SK-N-SH treated with all-trans-retinoic acid at 6 μM for 48 hours (cell line): ENCODE data around the gene CORO7.

Experiments used
- ARNTL ChIP-seq: fragments of 450-650 bp; formaldehyde crosslinking; IDR thresholded peaks from 2 replicates; pipeline ENCODE4 v1.5.0; 2020; ENCODE audit warnings: low read depth, mild to moderate bottlenecking, moderate library complexity, borderline replicate concordance
- BACH2 ChIP-seq: fragments of 250-450 bp; sonication (Bioruptor Pico); IDR thresholded peaks from 2 replicates; pipeline ENCODE4 v1.9.0; 2021; ENCODE audit warnings: mild to moderate bottlenecking, borderline replicate concordance
- CSDC2 ChIP-seq: fragments of 250-450 bp; sonication (Bioruptor Pico); IDR thresholded peaks from 2 replicates; pipeline ENCODE4 v1.5.0; 2020; ENCODE audit warnings: mild to moderate bottlenecking, moderate library complexity
- PATZ1 ChIP-seq: fragments of 250-450 bp; sonication (Bioruptor Pico); IDR thresholded peaks from 2 replicates; pipeline ENCODE4 v1.8.0; 2020; ENCODE audit warnings: mild to moderate bottlenecking, moderate library complexity, borderline replicate concordance
- POU6F1 ChIP-seq: fragments of 250-450 bp; sonication (Bioruptor Pico); IDR thresholded peaks from 2 replicates; pipeline ENCODE4 v1.8.0; 2021; ENCODE audit warnings: low read depth, mild to moderate bottlenecking, moderate library complexity, borderline replicate concordance
- PPARA ChIP-seq: fragments of 250-450 bp; sonication (Bioruptor Pico); IDR thresholded peaks from 2 replicates; pipeline ENCODE4 v1.5.0; 2020; ENCODE audit warnings: mild to moderate bottlenecking, borderline replicate concordance
- RARB ChIP-seq: fragments of 250-450 bp; sonication (Bioruptor Pico); IDR thresholded peaks from 2 replicates; pipeline ENCODE4 v1.8.0; 2021; ENCODE audit warnings: mild to moderate bottlenecking, moderate library complexity
- TCF4 ChIP-seq: fragments of 250-450 bp; sonication (Bioruptor Pico); IDR thresholded peaks from 2 replicates; pipeline ENCODE4 v1.8.0; 2021; ENCODE audit warnings: mild to moderate bottlenecking, moderate library complexity, borderline replicate concordance
- ZNF565 ChIP-seq: fragments of 450-650 bp; formaldehyde crosslinking; conservative IDR thresholded peaks from 2 replicates; pipeline ENCODE4 v1.5.0; 2020; ENCODE audit warnings: low read depth, mild to moderate bottlenecking, moderate library complexity
- ZNF70 ChIP-seq: fragments of 450-650 bp; formaldehyde crosslinking; IDR thresholded peaks from 2 replicates; pipeline ENCODE4 v1.5.0; 2020; ENCODE audit warnings: mild to moderate bottlenecking, moderate library complexity

GRCh38 chr16:4382795-4383357, 33.5 kb downstream of the CORO7 start:
- no peak for TF ChIP-seq CSDC2 (CRISPR knock-in tag)
- no peak for TF ChIP-seq POU6F1 (CRISPR knock-in tag)
- no peak for TF ChIP-seq TCF4 (CRISPR knock-in tag)
- no peak for TF ChIP-seq PATZ1 (CRISPR knock-in tag)
- no peak for TF ChIP-seq ZNF70 (CRISPR knock-in tag)
- TF ChIP-seq ZNF565, result no peak
- TF ChIP-seq RARB, result no peak
- no peak for TF ChIP-seq ARNTL (CRISPR knock-in tag)
- no peak for TF ChIP-seq PPARA (CRISPR knock-in tag)
- TF ChIP-seq BACH2 (CRISPR knock-in tag), result no peak
